Stimulated activated CD8-positive, alpha-beta memory T cell treated with anti-CD3 and anti-CD28 coated beads, Interleukin-4, amount 100 ng/mL, for 24 hours (primary cell): ENCODE results near the gene MGAT5B.
"Not testable (repeated sequence)": the region's sequence is repeated elsewhere in the genome, so short reads cannot be mapped to it uniquely, and the experiment has no call there.

Experiments used
- DNase-seq: peaks from one replicate; pipeline ENCODE4 v3.0.0-alpha.2; 2020; ENCODE audit warnings: low read depth

Gene MGAT5B

DNA sequence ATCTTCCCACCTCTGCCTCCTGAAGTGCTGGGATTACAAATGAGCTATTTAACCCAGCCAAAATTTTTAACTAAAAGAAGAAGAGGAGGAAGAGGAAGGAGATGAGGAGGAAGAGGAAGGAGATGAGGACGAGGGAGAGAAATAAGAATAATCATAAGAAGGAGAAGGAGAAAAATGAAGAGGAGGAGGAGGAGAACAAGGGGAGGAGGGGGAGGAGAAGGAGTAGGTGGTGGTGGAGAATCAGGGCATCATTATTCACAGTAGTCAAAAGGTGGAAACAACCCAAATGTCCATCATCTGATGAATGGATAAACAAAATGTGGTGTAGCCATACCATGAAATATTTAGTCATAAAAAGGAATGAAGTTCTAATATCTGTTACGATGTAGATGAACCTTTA lies 21.2 kb upstream of the MGAT5B start:
- no peak for DNase-seq

GRCh38 chr17:76848670-76849069 lies 19.5 kb upstream of the MGAT5B start:
- no peak for DNase-seq

- not testable (repeated sequence) for DNase-seq
These were observed 19.0 kb upstream of the MGAT5B start for GRCh38 chr17:76849160-76849559.

DNA sequence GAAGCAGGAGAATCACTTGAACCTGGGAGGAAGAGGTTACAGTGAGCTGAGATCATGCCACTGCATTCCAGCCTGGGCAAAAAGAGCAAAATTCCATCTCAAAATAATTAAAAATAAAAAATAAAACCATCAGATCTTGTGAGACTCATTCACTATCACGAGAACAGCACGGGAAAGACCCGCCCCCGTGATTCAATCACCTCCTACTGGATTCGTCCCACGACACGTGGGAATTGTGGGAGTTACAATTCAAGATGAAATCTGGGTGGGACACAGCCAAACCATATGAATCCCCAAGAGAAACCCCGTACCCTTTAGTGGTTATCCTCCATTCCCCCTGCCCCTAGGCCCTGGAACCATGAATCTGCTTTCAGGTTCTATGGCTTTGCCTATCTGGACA lies 15.4 kb upstream of the MGAT5B start:
- no peak for DNase-seq

DNA sequence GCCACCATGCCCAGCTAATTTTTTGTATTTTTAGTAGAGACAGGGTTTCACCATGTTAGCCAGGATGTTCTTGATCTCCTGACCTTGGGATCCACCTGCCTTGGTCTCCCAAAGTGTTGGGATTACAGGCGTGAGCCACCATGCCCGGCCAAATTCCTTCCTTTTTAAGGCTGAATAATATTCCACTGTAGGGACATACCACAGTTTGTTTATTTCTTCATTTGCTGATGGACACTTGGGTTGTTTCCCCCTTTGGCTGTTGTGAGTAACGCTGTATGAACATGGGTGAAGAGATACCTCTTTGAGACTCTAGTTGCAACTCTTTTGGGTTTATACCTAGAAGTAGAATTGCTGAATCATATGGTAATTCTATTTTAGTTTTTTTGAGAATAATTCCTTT lies 13.1 kb upstream of the MGAT5B start:
- no peak for DNase-seq

GRCh38 chr17:76862079-76862478 lies 6.1 kb upstream of the MGAT5B start:
- no peak for DNase-seq

DNA sequence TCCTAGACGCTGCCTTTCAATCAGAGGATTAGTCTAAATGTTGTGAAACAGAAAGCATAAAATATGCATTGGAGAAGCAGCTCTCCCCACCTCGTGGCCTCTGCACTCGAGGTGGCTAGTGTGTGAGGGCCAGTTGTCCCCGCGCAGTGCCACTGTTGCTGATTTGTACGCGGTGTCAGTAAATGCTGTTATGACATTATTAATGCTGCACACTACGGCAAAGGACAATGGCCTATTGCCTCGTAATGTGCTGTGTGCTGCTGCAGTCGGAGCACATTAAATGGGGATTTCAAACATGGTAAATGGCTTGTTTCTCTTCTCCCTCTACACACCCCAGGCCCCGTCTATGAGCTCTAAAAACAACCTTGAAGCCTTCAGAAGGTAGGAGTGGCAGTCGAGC lies 5.7 kb upstream of the MGAT5B start:
- DNase-seq, result no peak

DNA sequence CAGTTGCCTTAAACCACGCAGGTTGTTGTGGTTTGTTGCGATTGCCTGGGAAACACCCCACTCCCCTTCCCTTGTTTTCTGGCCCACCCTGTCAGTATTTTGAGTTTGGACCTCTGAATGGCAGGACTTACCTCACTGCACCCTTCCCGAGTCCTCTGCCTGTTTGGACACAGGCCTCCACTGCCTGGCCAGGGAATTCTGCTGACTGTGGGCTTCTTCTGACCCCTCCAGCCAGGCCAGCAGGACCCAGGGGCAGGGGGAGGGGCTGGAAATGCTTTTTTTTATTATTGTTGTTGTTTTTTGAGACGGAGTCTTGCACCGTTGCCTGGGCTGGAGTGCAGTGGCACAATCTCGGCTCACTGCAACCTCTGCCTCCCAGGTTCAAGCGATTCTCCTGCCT lies 4.2 kb upstream of the MGAT5B start:
- no peak for DNase-seq

DNA sequence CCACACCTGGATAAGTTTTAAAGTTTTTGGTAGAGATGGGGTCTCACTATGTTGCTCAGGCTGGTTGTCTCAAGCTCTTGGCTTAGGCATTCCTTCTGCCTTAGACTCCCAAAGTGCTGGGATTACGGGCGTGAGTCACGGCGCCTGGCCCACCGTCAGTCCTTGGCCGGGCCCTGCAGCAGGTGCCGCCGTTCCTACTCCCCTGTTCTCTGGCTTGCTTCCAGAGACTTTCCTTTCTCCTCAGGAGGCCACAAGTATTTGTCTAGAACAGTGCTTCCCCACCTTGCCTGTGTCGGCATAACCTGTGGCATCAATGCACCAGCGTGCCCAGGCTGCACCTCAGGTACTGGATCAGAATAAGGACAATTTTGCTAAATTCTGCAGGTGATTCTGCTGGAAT lies 3.0 kb upstream of the MGAT5B start:
- DNase-seq, result no peak

GRCh38 chr17:76866203-76866602 lies 2.0 kb upstream of the MGAT5B start:
- DNase-seq, result no peak

- DNase-seq, result no peak
These were observed 1.2 kb upstream of the MGAT5B start for GRCh38 chr17:76866774-76867577.

DNA sequence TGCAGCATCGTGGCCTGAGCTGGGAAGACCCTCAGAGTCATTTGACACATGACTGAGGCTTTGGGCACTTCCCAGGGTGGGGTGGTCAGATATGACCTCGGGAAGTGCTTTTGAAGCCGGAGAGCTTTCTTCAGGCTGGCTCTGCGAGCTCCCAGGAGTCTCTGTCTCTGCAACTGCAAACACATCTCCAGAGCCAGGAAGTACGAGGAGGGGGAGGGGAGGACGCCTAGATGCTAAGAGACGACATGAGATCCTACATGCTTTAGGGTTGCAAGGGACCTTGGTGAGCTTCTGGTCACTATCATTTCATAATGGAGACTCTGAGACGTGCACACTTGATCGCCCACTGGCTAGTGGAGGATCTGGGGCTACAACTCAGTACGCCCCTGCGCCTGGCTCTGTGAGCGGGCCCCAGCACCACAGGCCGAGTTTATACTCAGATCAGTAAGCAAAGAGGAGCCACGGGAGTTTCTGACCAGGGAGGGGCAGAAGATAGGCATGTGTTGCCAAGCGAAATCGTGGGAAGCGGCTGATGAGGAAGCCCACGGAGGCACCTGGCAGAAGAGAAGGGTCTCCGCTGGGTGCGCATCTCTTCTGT lies 527 bp upstream of the MGAT5B start:
- DNase-seq, result no peak

DNA sequence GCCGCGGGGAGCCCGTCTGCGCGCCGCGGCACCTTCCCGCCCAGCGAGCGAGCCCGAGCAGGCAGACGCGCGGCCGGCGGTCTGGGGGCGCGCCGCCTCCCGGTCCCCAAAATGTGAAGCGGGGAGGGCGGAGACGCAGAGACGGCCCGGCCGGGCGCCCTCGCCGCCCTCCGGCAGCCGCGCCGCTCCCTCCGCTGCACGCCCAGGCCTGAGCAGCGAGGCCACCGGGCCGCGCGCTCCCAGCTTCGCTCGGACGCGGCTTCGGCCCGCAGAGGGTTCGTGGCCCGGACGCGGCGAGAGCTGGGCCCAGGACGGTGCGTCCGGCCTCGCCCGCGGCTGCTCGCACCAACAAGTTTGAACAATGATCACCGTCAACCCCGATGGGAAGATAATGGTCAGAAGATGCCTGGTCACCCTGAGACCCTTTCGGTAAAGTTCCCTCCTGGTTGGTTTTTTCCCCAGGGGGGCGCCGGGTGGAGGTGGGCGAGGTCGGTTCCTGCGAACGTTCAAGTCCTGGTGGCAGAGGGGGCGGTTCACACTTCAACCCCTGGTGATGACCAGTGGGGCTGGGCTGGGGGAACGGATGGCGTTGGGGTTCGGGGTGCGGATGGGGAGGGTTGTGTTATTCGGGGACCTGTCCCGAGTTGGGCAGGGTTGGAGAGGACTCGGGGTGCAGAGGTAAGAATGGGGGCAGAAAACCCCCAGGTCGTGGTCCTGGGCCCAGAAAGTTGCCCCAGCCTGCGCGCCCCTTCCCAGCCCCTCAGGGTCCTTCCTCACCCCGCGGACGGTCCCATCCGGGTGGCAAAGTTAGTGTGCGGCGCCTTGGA lies 678 bp downstream of the MGAT5B start:
- no peak for DNase-seq

DNA sequence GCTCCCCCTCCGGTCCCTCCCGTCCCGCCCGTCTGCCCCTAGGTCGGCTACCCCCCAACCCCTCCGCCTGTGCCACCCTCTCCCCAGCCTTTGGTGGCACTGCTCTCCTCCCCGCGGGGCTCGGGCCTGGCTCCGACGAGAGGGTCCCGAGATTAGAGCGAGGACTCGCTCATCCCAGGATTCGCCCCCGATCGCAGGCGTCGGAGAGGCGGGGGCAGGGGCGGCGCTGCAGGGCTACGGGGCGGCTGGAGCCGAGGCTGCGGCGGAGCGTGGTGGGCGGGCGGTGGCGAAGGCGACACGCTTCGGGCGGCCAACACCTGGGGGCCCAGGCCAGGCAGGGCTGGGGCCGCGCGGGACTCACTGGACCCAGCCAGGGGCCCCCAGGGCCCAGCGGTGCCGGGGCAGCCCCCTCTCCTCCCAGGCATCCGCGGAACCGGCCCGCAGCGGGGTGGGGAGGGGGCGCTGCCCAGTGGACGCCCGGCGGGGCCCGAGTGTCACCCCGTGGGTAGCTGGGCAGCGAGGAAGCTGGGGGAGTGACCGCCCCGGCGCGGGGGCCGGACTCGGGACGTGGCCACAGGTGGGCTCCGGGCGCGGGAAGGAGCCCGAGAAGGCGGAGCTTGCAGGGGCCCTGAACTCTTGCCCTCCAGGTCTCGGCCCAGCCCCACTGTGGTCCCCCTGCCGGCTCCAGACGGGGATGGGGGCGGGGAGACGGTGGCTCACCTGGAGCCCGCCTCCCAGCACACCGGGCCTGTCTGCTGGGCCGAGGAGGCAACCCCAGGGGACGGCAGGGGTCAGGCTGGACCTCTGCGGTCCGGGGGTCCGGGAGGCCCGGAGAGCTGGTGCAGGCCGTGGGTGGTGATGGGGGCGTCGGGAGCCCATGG lies 1.5 kb downstream of the MGAT5B start:
- DNase-seq, result no peak

DNA sequence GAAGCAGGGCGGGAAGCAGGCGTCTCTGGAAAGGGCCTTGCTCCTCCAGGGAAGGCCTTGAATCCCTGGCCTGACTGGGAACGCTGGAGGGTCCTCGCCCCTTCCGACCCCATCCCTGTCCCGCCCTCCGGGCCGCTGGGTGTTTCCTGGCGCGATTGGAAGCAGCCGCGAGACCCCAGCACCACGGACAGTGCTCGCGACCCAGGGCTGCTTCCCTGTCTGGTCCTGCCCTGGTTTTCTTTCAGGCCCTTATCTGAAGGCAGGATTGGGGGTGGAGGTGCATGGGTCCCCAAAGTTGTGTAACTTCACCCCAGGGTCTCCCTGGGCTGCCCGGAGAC lies 2.1 kb downstream of the MGAT5B start:
- no peak for DNase-seq

- no peak for DNase-seq
These were observed 3.5 kb downstream of the MGAT5B start for GRCh38 chr17:76871668-76872067.

GRCh38 chr17:76872221-76872873 lies 4.1 kb downstream of the MGAT5B start:
- DNase-seq, result no peak

- DNase-seq, result no peak
These were observed 4.6 kb downstream of the MGAT5B start for GRCh38 chr17:76872874-76873221.

- DNase-seq, result no peak
These were observed 5.7 kb downstream of the MGAT5B start for GRCh38 chr17:76873856-76874255.

DNA sequence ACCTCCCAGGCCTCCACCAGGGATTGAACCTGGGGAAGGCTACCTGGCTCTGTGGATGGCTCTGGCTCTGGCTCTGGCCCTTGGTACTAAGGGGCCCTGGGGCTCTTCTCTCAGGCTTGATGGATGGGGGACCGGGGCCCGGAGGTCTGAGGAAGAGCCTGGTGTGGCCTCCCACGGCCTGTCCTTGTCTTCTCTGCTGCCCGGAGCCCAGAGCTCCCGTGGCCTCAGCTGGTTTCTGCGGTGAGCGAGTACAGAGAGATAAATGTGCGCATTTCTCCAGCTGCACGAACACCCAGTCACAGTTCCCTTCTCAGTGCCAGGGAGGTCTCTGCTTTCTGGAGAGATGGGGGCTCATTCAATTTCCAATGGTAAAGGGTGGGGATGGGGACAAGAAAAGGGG lies 9.2 kb downstream of the MGAT5B start:
- no peak for DNase-seq

- no peak for DNase-seq
These were observed 10.4 kb downstream of the MGAT5B start for GRCh38 chr17:76878568-76878967.

DNA sequence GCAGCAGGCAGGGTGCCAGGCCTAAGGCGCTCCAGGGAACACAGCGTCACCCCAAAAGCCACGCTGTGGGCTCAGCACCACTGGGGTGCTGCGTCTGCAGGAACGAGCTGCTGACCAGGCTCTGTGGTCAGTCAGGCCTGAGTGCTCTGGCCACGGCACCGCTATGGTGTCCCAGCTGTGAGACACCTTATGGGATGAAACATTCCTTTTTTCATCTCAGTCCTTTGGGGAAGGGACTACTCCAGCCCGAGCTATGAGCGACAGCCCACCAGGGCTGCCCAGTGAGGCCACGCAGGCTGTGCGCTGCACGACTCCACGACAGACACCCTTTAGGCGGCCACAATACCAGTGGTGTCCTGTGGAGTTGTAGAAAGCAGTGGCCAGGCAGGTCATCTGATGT lies 11.1 kb downstream of the MGAT5B start:
- no peak for DNase-seq
